Stimulated activated effector memory CD8-positive, alpha-beta T cell treated with anti-CD3 and anti-CD28 coated beads, Interleukin-12 subunit alpha, Interleukin-12 subunit beta, amount 100 ng/mL, for 72 hours (primary cell): ENCODE results near the gene PIRT.

Experiments used
- ATAC-seq: fragments of 150-1000 bp; cut with Tn5 transposase; 2 replicates; pipeline ENCODE4 v1.10.0; 2021
- DNase-seq, 2 donors: peaks; one replicate each; pipeline ENCODE4 v3.0.0; 2021 to 2022; ENCODE audit warnings: low spot score in 2 of 2
- H3K27ac Mint-ChIP-seq: one replicate; pipeline ENCODE4 v1.8.0; 2022; ENCODE audit warnings: mild to moderate bottlenecking, mixed read lengths
- H3K36me3 Mint-ChIP-seq: one replicate; pipeline ENCODE4 v1.8.0; 2022; ENCODE audit warnings: mild to moderate bottlenecking, mixed read lengths
- H3K4me1 Mint-ChIP-seq: one replicate; pipeline ENCODE4 v1.8.0; 2022; ENCODE audit warnings: mixed read lengths
- H3K4me3 Mint-ChIP-seq: one replicate; pipeline ENCODE4 v1.8.0; 2022; ENCODE audit warnings: mild to moderate bottlenecking, mixed read lengths
- H3K9me3 Mint-ChIP-seq: one replicate; pipeline ENCODE4 v1.8.0; 2022; ENCODE audit warnings: mixed read lengths

The PIRT gene

GRCh38 chr17:10803830-10804475 lies 33.9 kb downstream of the PIRT start, which contains the start of gene TMEM238L:
TSS of gene TMEM238L (minus strand) at chr17:10804099. CDS start at chr17:10803963, 136 bp downstream.
- no peak within 1 kb of the TSS for H3K27ac Mint-ChIP-seq
- H3K9me3 Mint-ChIP-seq, result no peaks in the 10 kb centered on the region
- no peak within 1 kb of the TSS for H3K4me3 Mint-ChIP-seq
- no peak for DNase-seq
- no peaks in the 10 kb centered on the region for H3K36me3 Mint-ChIP-seq
- no peak for ATAC-seq
- no peaks in the 10 kb centered on the region for H3K4me1 Mint-ChIP-seq

- DNase-seq, result no peak
- Mint-ChIP-seq H3K4me3 (no peak overlapping the region), H3K4me1 (no peaks in the 10 kb centered on the region), H3K27ac (no peak overlapping the region), H3K36me3 (no peaks in the 10 kb centered on the region), H3K9me3 (no peaks in the 10 kb centered on the region)
- no peak for ATAC-seq
Observed at GRCh38 chr17:10803350-10803749, 34.5 kb downstream of the PIRT start.

- no peak overlapping the region for H3K4me3 Mint-ChIP-seq
- ATAC-seq, result no peak
- no peak overlapping the region for H3K27ac Mint-ChIP-seq
- no peaks in the 10 kb centered on the region for H3K9me3 Mint-ChIP-seq
- DNase-seq, result no peak
- no peaks in the 10 kb centered on the region for H3K36me3 Mint-ChIP-seq
- H3K4me1 Mint-ChIP-seq, result no peaks in the 10 kb centered on the region
Observed at GRCh38 chr17:10802496-10803284, 35.2 kb downstream of the PIRT start.

GRCh38 chr17:10799407-10799806 lies 38.5 kb downstream of the PIRT start:
- Mint-ChIP-seq H3K4me1 (no peaks in the 10 kb centered on the region), H3K36me3 (no peaks in the 10 kb centered on the region), H3K27ac (no peak overlapping the region), H3K4me3 (no peak overlapping the region), H3K9me3 (no peaks in the 10 kb centered on the region)
- DNase-seq (no peak), ATAC-seq (no peak)

- Mint-ChIP-seq H3K4me1 (no peaks in the 10 kb centered on the region), H3K9me3 (no peaks in the 10 kb centered on the region), H3K27ac (no peak overlapping the region), H3K4me3 (no peak overlapping the region), H3K36me3 (no peaks in the 10 kb centered on the region)
- no peak for DNase-seq
- ATAC-seq, result no peak
Observed at GRCh38 chr17:10798910-10799309, 39.0 kb downstream of the PIRT start.

GRCh38 chr17:10798332-10798749 lies 39.5 kb downstream of the PIRT start:
- no peak for DNase-seq
- H3K4me3 Mint-ChIP-seq, result no peak overlapping the region
- no peaks in the 10 kb centered on the region for H3K36me3 Mint-ChIP-seq
- no peaks in the 10 kb centered on the region for H3K4me1 Mint-ChIP-seq
- H3K27ac Mint-ChIP-seq, result no peak overlapping the region
- ATAC-seq, result no peak
- no peaks in the 10 kb centered on the region for H3K9me3 Mint-ChIP-seq

- Mint-ChIP-seq H3K27ac (no peak overlapping the region), H3K36me3 (no peaks in the 10 kb centered on the region), H3K4me3 (no peak overlapping the region), H3K4me1 (no peaks in the 10 kb centered on the region), H3K9me3 (no peaks in the 10 kb centered on the region)
- no peak for DNase-seq
- ATAC-seq, result no peak
Observed at GRCh38 chr17:10797476-10798328, 40.2 kb downstream of the PIRT start.

GRCh38 chr17:10793816-10794215 lies 44.1 kb downstream of the PIRT start:
- H3K36me3 Mint-ChIP-seq, result no peaks in the 10 kb centered on the region
- ATAC-seq, result no peak
- H3K4me1 Mint-ChIP-seq, result no peaks in the 10 kb centered on the region

GRCh38 chr17:10793256-10793655 lies 44.6 kb downstream of the PIRT start:
- Mint-ChIP-seq H3K4me1 (no peaks in the 10 kb centered on the region), H3K36me3 (no peaks in the 10 kb centered on the region), H3K9me3 (no peaks in the 10 kb centered on the region), H3K4me3 (no peak overlapping the region), H3K27ac (no peak overlapping the region)
- ATAC-seq (no peak), DNase-seq (no peak)

More at GRCh38 chr17:10793816-10794215, 44.1 kb downstream of the PIRT start:
- Mint-ChIP-seq H3K27ac (no peak overlapping the region), H3K9me3 (no peaks in the 10 kb centered on the region), H3K4me3 (no peak overlapping the region)
- DNase-seq, result no peak

- no peaks in the 10 kb centered on the region for H3K36me3 Mint-ChIP-seq
- ATAC-seq (peak; percentile 60), DNase-seq (no peak)
- no peaks in the 10 kb centered on the region for H3K9me3 Mint-ChIP-seq
- no peak overlapping the region for H3K27ac Mint-ChIP-seq
- no peaks in the 10 kb centered on the region for H3K4me1 Mint-ChIP-seq
- H3K4me3 Mint-ChIP-seq, result no peak overlapping the region
Observed at GRCh38 chr17:10792151-10792550, 45.7 kb downstream of the PIRT start.

GRCh38 chr17:10790491-10791401 lies 47.1 kb downstream of the PIRT start:
- ATAC-seq (no peak), DNase-seq (no peak)
- no peak overlapping the region for H3K27ac Mint-ChIP-seq
- no peaks in the 10 kb centered on the region for H3K4me1 Mint-ChIP-seq
- H3K9me3 Mint-ChIP-seq, result no peaks in the 10 kb centered on the region
- no peaks in the 10 kb centered on the region for H3K36me3 Mint-ChIP-seq
- no peak overlapping the region for H3K4me3 Mint-ChIP-seq

- DNase-seq, result no peak
- Mint-ChIP-seq H3K4me3 (no peak overlapping the region), H3K27ac (no peak overlapping the region), H3K36me3 (no peaks in the 10 kb centered on the region), H3K9me3 (no peaks in the 10 kb centered on the region), H3K4me1 (no peaks in the 10 kb centered on the region)
- no peak for ATAC-seq
Observed at GRCh38 chr17:10789694-10790271, 48.1 kb downstream of the PIRT start.

- no peak overlapping the region for H3K27ac Mint-ChIP-seq
- peaks cover 6% of the 10 kb centered on the region for H3K9me3 Mint-ChIP-seq
- H3K4me1 Mint-ChIP-seq, result no peaks in the 10 kb centered on the region
- no peaks in the 10 kb centered on the region for H3K36me3 Mint-ChIP-seq
- ATAC-seq (no peak), DNase-seq (no peak)
- no peak overlapping the region for H3K4me3 Mint-ChIP-seq
Observed at GRCh38 chr17:10787306-10788045, 50.4 kb downstream of the PIRT start.

- ATAC-seq, result no peak
- Mint-ChIP-seq H3K4me3 (no peak overlapping the region), H3K9me3 (peaks cover 9% of the 10 kb centered on the region), H3K4me1 (no peaks in the 10 kb centered on the region), H3K36me3 (no peaks in the 10 kb centered on the region), H3K27ac (no peak overlapping the region)
- DNase-seq, result no peak
Observed at GRCh38 chr17:10785295-10785694, 52.6 kb downstream of the PIRT start.
